Neural cell (in vitro differentiated cells): Measurements from ENCODE around the gene CTNNA2.

Experiments used
- EP300 ChIP-seq: fragments of 450-650 bp; conservative IDR thresholded peaks from 2 replicates; pipeline ENCODE4 v1.6.1; 2014; ENCODE audit warnings: antibody characterized with exemption, mild to moderate bottlenecking, moderate library complexity; ENCODE audit not compliant: poor library complexity, severe bottlenecking
- EZH2 ChIP-seq: fragments of 200-600, 300-800 bp; shearing (Covaris generic), sonication (generic); IDR thresholded peaks from 2 replicates; pipeline ENCODE4 v1.6.1; 2014; ENCODE audit warnings: antibody characterized with exemption, low read length, borderline replicate concordance, mild to moderate bottlenecking; ENCODE audit not compliant: insufficient read depth, poor library complexity, severe bottlenecking
- MXI1 ChIP-seq: fragments of 450-650 bp; conservative IDR thresholded peaks from 2 replicates; pipeline ENCODE4 v1.6.1; 2014; ENCODE audit warnings: antibody characterized with exemption, mild to moderate bottlenecking; ENCODE audit not compliant: poor library complexity, severe bottlenecking
- POLR2AphosphoS5 ChIP-seq: IDR thresholded peaks from 2 replicates; pipeline ENCODE4 v1.6.1; 2012
- RAD21 ChIP-seq: fragments of 450-650 bp; conservative IDR thresholded peaks from 2 replicates; pipeline ENCODE4 v1.6.1; 2014; ENCODE audit warnings: antibody characterized with exemption, mild to moderate bottlenecking, moderate library complexity
- SMC3 ChIP-seq: fragments of 450-650 bp; conservative IDR thresholded peaks from 2 replicates; pipeline ENCODE4 v1.6.1; 2014; ENCODE audit warnings: antibody characterized with exemption, mild to moderate bottlenecking, moderate library complexity; ENCODE audit not compliant: poor library complexity
- TAF1 ChIP-seq: IDR thresholded peaks from 2 replicates; pipeline ENCODE4 v1.6.1; 2012; ENCODE audit warnings: low read depth
- TF ChIP-seq, protein P1 (sequence below): fragments of 450-650 bp; IDR thresholded peaks from 2 replicates; pipeline ENCODE4 v1.5.1; 2014; ENCODE audit warnings: antibody characterized with exemption, mild to moderate bottlenecking, moderate library complexity; ENCODE audit not compliant: poor library complexity, severe bottlenecking

GRCh38 chr2:79901161-79901560, 388.3 kb downstream of the CTNNA2 start:
- TF ChIP-seq EP300 = no peak
- TF ChIP-seq, protein P1, sequence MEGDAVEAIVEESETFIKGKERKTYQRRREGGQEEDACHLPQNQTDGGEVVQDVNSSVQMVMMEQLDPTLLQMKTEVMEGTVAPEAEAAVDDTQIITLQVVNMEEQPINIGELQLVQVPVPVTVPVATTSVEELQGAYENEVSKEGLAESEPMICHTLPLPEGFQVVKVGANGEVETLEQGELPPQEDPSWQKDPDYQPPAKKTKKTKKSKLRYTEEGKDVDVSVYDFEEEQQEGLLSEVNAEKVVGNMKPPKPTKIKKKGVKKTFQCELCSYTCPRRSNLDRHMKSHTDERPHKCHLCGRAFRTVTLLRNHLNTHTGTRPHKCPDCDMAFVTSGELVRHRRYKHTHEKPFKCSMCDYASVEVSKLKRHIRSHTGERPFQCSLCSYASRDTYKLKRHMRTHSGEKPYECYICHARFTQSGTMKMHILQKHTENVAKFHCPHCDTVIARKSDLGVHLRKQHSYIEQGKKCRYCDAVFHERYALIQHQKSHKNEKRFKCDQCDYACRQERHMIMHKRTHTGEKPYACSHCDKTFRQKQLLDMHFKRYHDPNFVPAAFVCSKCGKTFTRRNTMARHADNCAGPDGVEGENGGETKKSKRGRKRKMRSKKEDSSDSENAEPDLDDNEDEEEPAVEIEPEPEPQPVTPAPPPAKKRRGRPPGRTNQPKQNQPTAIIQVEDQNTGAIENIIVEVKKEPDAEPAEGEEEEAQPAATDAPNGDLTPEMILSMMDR = no peak
- TF ChIP-seq EZH2 = no peak
- TF ChIP-seq TAF1 = no peak
- no peak for TF ChIP-seq POLR2AphosphoS5
- no peak for TF ChIP-seq MXI1
- no peak for TF ChIP-seq RAD21
- no peak for TF ChIP-seq SMC3
